ENCODE results near the gene CDK14.
A peak's percentile ranks its signal among the peaks of the same experiment; 100 is the strongest.

Gene CDK14

DNA sequence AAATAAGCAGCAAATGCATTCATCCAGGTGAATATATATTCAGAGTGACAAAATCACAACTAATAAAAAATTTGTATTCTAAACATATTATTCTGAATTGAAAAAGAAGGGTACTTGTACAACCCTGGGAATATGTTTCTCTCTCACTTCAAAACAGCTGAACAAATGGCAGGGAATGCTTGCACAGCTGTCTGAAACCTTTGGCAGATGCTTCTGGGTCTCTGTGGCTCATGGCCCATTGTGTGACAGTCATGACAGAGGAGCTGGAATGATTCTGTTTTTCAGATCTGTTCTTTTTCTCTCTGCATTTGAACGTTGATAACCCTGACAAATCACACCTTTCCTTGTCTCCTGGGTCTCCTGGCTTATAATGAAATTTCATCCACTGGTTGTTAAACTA lies 392.4 kb downstream of the CDK14 start:
- TF ChIP-seq, protein P1, sequence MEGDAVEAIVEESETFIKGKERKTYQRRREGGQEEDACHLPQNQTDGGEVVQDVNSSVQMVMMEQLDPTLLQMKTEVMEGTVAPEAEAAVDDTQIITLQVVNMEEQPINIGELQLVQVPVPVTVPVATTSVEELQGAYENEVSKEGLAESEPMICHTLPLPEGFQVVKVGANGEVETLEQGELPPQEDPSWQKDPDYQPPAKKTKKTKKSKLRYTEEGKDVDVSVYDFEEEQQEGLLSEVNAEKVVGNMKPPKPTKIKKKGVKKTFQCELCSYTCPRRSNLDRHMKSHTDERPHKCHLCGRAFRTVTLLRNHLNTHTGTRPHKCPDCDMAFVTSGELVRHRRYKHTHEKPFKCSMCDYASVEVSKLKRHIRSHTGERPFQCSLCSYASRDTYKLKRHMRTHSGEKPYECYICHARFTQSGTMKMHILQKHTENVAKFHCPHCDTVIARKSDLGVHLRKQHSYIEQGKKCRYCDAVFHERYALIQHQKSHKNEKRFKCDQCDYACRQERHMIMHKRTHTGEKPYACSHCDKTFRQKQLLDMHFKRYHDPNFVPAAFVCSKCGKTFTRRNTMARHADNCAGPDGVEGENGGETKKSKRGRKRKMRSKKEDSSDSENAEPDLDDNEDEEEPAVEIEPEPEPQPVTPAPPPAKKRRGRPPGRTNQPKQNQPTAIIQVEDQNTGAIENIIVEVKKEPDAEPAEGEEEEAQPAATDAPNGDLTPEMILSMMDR (conservative IDR thresholded peaks at IDR 0.05) = no peak
- H3K27ac ChIP-seq = no peak overlapping the region

DNA sequence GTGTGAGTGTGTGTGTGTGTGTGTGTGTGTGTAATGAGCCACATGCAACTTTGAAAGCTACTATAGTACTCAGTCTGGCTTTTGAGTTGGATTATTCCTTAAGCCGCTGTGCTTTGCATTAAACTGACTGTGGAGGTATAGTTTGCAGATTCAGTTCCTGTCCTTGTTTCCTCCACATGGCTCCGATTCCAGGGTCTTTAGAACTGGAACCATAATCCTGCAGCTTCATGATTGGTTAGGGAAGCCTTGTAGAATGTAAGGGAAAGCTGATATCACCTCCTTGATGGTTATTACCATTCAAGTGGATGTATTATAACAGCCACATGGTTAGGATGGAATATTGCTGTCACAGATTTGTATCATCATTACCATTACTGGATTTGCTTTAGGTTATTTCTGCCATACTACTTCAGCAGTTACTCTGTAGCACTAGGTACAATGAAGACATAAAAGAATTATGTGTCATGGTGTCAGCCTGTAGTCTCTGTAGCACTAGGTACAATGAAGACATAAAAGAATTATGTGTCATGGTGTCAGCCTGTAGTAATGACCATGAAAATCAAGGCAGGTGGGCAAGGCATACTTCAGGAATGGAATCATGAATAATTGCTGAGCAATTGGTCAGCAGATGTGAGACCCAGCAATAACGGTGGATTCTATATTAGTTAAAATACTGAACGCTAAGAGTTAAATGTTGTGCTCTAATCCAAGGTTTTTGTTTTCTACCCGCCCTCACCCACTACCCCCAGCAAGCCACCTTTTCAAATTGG lies 393.1 kb downstream of the CDK14 start:
- TF ChIP-seq, protein P1 (conservative IDR thresholded peaks at IDR 0.05) = no peak
- no peak overlapping the region for H3K27ac ChIP-seq

DNA sequence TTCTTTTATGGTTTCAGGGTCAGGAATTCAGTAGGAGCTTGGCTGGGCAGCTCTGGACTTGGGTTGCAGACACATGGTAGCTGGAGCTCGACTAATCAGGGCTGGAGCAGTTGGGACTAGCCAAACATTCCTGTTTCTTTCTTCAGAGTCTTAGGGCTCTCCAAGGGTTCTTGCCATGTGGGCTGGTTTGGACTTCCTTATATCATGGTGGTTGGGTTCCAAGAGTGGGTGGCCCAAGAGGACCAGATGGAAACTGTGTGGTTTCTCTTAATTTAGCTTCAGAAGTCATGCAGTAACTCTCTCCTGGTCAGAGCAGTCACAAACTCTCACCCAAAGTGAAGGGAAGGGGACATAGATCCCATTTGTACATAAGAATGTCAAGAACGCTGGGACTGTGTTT lies 398.0 kb downstream of the CDK14 start:
- no peak overlapping the region for H3K27ac ChIP-seq
- TF ChIP-seq, protein P1 (conservative IDR thresholded peaks at IDR 0.05) = no peak

DNA sequence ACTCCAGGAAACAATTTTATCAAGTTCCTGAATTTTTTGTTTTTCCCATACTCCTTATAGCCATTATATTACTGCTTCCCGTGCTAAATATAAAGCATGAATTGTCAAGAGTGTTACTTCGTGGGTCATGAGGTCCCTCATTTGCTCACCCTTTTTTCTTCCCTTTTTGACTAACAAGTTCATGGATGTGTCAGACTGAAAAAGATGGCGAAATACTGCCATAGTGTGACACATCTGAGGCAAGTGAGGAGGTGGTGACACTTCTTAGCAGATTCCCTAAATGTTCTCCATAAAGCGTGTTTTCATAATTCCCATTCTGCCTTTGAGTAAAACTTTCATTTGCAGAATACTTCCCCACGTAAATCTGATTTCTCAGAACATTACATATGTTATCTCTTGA lies 398.5 kb downstream of the CDK14 start:
- TF ChIP-seq, protein P1 (conservative IDR thresholded peaks at IDR 0.05) = no peak
- H3K27ac ChIP-seq = no peak overlapping the region

DNA sequence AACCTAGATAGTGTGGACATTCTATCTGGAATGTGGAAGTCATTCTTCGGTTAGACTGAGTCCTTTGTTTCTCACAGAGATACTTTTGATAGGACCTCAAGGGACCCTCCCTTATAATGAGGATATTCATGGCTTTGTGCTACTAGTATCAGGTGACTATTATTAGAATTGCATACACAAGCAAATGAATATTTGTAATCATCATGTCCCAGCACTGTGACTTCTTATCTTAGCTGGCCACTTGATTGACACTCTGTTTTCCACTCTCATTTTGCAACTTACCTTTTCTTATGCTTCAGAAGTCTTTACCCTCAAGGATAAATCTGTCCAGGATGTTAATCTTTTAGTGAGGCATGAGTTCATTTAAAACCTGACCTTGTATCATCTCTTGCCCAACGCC lies 399.9 kb downstream of the CDK14 start:
- TF ChIP-seq, protein P1 (conservative IDR thresholded peaks at IDR 0.05) = no peak
- H3K27ac ChIP-seq = no peak overlapping the region

DNA sequence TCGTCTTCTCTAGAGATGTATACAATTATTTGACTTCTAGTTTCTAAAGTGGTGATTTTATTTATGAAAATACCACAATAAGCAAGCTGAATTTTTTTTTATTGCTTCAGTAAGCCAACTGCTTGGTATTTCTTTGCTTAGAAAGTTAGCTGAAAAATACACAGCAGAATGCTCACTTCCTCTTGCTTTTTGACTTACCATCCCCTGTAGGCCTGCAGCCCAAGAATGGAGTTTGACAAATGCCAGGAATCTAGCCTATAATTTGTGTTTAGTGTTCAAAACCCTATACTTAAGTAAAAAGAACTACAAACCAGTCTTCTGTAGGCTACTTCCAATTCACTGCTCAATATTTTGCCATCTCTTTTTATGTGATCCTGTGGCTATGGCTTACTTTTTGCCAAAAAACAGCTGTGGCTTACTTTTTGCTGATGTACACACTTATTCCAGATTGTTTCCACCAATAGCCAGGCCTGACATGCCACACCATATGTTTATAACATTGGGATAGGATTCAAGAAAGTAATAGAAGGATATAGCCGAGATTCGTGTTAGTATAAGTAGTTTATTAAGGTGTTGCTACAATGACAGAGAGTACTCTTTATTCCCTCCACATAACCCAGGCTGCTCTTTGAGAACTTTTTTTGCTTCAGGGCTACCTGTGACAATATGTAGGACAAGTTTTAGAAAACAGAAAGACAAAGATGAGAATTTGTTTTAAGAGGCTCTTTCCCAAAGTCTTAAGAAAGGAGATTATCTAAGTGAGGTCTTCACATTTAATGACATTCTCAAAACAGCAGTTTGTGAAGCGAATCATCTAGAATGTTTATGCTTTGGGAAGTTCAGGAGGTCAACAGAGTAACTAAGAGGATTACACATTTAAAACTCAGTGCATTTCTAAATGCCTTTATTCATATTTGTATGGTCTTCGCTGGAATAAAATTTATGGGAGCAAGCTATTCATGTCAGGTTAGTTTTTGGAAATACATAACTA lies 404.2 kb downstream of the CDK14 start:
- no peak overlapping the region for H3K27ac ChIP-seq
- TF ChIP-seq, protein P1 (conservative IDR thresholded peaks at IDR 0.05) = no peak

DNA sequence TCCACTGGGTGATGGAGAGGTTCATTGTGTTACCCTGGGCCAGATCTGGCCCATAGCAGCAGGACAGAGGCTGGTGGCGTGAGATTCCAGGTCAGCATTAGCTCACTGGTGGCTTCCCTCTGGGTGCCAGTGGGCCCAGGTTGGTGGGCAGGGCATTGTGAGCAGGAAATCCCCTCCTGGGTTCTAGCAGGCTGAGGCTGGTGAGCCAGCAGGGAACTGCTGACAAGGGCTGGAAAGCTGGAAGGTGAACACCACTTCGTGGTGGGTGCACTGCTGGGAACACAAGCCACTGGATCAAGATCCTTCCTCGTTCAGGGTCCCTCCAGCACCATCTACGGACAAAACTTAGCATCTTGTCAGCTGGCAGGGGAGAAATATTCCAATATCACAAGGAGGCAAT lies 408.9 kb downstream of the CDK14 start:
- TF ChIP-seq, protein P1 (conservative IDR thresholded peaks at IDR 0.05) = 0 out of 2 replicates have a peak, but pooled peaks have one; percentile 16
- H3K27ac ChIP-seq = no peak overlapping the region
